Tibial nerve (tissue), 4 donors: ENCODE measurements around the gene FOXD2.
A peak's percentile ranks its signal among the peaks of the same experiment; 100 is the strongest.

Experiments used
- CTCF ChIP-seq, 5 experiments: fragments of 200-600 bp in 3 of 5; fragments of 450-650 bp in 2 of 5; sonication (generic) in 3 of 5; IDR thresholded peaks; one replicate each; pipeline ENCODE4 v1.5.1; 2016 to 2019; ENCODE audit warnings: antibody characterized with exemption in 5 of 5, mild to moderate bottlenecking in 3 of 5, moderate library complexity in 2 of 5
- EP300 ChIP-seq, 2 donors: sonication (generic); formaldehyde crosslinking; IDR thresholded peaks; one replicate each; pipeline ENCODE4 v1.6.1; 2017; ENCODE audit warnings: antibody characterized with exemption in 2 of 2, mild to moderate bottlenecking in 1 of 2
- POLR2A ChIP-seq, 2 donors: fragments of 450-650 bp; IDR thresholded peaks; one replicate each; pipeline ENCODE4 v1.6.1; 2017; ENCODE audit warnings: antibody characterized with exemption in 2 of 2, mild to moderate bottlenecking in 2 of 2, moderate library complexity in 2 of 2

DNA sequence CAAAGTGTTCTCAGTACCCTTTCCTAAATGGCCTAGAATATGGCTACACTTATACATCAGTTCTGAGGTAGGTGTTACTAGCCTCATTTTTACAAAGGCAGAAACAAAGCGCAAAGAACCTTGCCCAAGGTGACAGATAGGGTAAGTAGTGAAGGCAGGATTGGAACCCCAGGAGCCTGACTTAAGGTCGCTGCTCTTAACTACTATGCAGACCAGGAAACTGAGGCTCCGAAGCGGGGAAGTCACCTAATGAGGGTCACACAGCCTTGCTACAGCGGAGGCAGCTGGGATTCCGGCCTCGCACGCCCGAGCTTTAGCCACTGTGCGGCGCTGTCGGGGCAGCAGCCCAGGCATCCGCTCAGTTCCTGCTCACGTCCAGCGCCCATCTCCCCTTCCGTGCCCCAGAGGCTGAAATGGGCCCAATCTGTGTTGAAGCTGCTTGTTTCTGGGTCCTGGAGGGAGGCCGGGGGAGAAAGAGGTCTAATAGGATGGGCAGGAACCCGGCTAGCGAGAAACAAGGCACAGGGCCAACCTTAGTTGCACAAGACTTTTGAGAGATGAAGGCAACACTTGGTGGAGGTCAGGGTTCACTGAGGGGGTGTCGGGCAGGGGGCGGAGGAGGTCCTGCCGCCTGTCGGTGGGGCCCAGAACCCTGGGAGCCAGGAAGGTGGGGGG lies 1.4 kb upstream of the FOXD2 start:
- peak; percentile 74 to 93 (median 89) for TF ChIP-seq CTCF (IDR thresholded peaks at IDR 0.05)
- TF ChIP-seq POLR2A (IDR thresholded peaks at IDR 0.05) = no peak
- TF ChIP-seq EP300 (IDR thresholded peaks at IDR 0.05) = no peak
